Spleen (tissue), 11 donors: Measurements from ENCODE around the gene ZNF678. TPM values are rescaled to one million over a fixed set of nuclear protein-coding genes. Genes with fewer than 3 reads are reported as not detected.

Source experiments
- DNase-seq: peaks from one replicate; pipeline ENCODE4 v3.0.0-alpha.2; 2020
- H3K27ac ChIP-seq, 8 donors: fragments of 200-600 bp; sonication (generic) in 7 of 8; 1 replicate in 4 of 8; 2 replicates in 4 of 8; pipeline versions ENCODE4 v1.5.0 to v1.8.0; 2016 to 2021; ENCODE audit warnings: inconsistent platforms in 4 of 8, mild to moderate bottlenecking in 4 of 8, moderate library complexity in 1 of 8
- H3K27me3 ChIP-seq, 7 donors: fragments of 200-600 bp; sonication (generic) in 6 of 7; replicated peaks in 1 of 7; 1 replicate in 4 of 7; 2 replicates in 3 of 7; pipeline versions ENCODE4 v1.5.0 to v1.8.0; 2016 to 2021; ENCODE audit warnings: inconsistent platforms in 3 of 7, mild to moderate bottlenecking in 1 of 7
- H3K36me3 ChIP-seq, 6 donors: fragments of 200-600 bp; sonication (generic) in 5 of 6; 1 replicate in 4 of 6; 2 replicates in 2 of 6; pipeline versions ENCODE4 v1.5.0 to v1.8.0; 2016 to 2021; ENCODE audit warnings: inconsistent platforms in 2 of 6
- H3K4me1 ChIP-seq, 6 donors: fragments of 200-600 bp; sonication (generic) in 5 of 6; 1 replicate in 3 of 6; 2 replicates in 3 of 6; pipeline versions ENCODE4 v1.5.0 to v1.8.0; 2016 to 2021; ENCODE audit warnings: inconsistent platforms in 3 of 6
- H3K4me3 ChIP-seq, 8 donors: fragments of 200-600 bp; sonication (generic) in 7 of 8; 1 replicate in 4 of 8; 2 replicates in 4 of 8; pipeline versions ENCODE4 v1.5.0 to v1.8.0; 2016 to 2021; ENCODE audit warnings: inconsistent platforms in 4 of 8, mild to moderate bottlenecking in 4 of 8, moderate library complexity in 2 of 8
- H3K9me3 ChIP-seq, 8 donors: fragments of 200-600 bp; sonication (generic) in 7 of 8; 1 replicate in 4 of 8; 2 replicates in 4 of 8; pipeline versions ENCODE4 v1.5.0 to v1.8.0; 2016 to 2021; ENCODE audit warnings: inconsistent platforms in 4 of 8
- POLR2A ChIP-seq, 3 donors: fragments of 450-650 bp; IDR thresholded peaks; one replicate each; pipeline ENCODE4 v1.5.1; 2017; ENCODE audit warnings: antibody characterized with exemption in 3 of 3, mild to moderate bottlenecking in 1 of 3
- POLR2AphosphoS5 ChIP-seq, 3 donors: sonication (generic); formaldehyde crosslinking; IDR thresholded peaks; one replicate each; pipeline ENCODE4 v1.5.1; 2017; ENCODE audit warnings: antibody characterized with exemption in 3 of 3
- WGBS, 5 donors: extraction: QIAGEN DNeasy Blood & Tissue Kit in 3 of 5; methylation state at CpG; one replicate each; pipeline versions ENCODE4 v1.1.5 to v1.1.7; 2013 to 2018; 5-methylcytosine and 5-hydroxymethylcytosine counted together
- intact Hi-C: fragments of 100-400 bp; cut with DNase I; formaldehyde crosslinking; loops from one replicate; pipeline ENCODE4 v1.15.0; 2023; ENCODE audit warnings: low total_unique reads
- polyA plus RNA-seq, 3 donors: library from polyadenylated mRNA; stranded (reverse); fragments of 200-250 nt; gene quantifications; one replicate each; pipeline ENCODE4 v1.2.1, GENCODE V29; 2013
- total RNA-seq, 7 donors: library from RNA; depleted of rRNA in 3 of 7; stranded (reverse); fragments of >200 nt in 3 of 7; fragmentation: NEBNext Ultra II Directional in 4 of 7; extraction: Animal tissue kit (Norgen Biotek cat#: 25700) in 4 of 7; gene quantifications; one replicate each; pipeline versions ENCODE4 v1.1.0 to v1.2.1, GENCODE V29; 2016 to 2021
- TF ChIP-seq, protein P1 (sequence below), 11 experiments: fragments of 200-600 bp in 7 of 11; fragments of 450-650 bp in 4 of 11; sonication (generic) in 4 of 11; IDR thresholded peaks in 8 of 11; conservative IDR thresholded peaks in 3 of 11; 1 replicate in 7 of 11; 2 replicates in 4 of 11; pipeline versions ENCODE4 v1.4.0 to v1.8.0; 2016 to 2021; ENCODE audit warnings: antibody characterized with exemption in 11 of 11, inconsistent platforms in 4 of 11, mild to moderate bottlenecking in 1 of 11
- donor health status: healthy with polysubstance abuse.
- donor health status: DM: no; HTN: no; CAD: no; lungs with moderate emphysema.
- donor health status: DM: no; HTN: no; CAD: no.
- donor health status: Bipolar disorder and iron deficiency.
- donor health status: healthy.
- donor health status: DM: no; HTN: no; CAD: no.
- donor health status: DM: yes; HTN: yes; CAD: no.

ZNF678 gene
- total and polyA plus RNA-seq, 10 donors = 1.5 to 24.5 (median 11.9) TPM

DNA sequence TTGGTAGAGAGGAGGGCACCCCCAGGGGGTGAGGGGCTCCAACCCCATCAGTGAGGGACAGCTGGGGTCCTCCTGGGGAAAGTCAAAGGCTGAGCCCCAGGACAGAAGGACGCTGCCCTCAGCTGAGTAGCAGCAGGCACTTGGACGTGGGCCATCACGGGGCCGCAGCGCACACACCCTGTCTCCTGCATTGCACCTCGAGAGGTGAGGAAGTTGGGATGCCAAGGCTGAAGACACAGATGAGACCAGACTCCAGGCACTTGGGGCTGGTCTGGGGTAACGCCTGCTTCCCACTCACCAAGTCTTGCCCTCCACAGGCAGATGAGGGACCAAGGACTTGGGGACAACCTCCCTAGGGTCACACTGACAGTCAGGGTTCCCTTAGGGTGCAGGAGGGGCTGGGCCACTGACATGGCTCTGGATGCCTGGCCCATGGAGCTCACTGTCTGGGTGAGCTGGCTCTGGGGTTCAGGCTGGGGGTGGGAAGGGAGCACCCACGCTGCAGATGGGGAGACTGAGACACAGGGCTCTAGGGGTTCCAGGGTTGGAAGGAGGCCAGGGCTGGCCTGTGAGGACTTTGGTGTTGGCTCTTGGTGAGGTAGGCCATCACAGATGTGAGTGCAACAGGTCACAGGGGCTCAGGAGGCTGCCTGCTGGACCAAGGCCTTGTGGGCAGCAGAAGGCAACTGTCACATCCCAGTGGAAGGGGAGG is 16.6 kb upstream of the ZNF678 start:
- TF ChIP-seq, protein P1, sequence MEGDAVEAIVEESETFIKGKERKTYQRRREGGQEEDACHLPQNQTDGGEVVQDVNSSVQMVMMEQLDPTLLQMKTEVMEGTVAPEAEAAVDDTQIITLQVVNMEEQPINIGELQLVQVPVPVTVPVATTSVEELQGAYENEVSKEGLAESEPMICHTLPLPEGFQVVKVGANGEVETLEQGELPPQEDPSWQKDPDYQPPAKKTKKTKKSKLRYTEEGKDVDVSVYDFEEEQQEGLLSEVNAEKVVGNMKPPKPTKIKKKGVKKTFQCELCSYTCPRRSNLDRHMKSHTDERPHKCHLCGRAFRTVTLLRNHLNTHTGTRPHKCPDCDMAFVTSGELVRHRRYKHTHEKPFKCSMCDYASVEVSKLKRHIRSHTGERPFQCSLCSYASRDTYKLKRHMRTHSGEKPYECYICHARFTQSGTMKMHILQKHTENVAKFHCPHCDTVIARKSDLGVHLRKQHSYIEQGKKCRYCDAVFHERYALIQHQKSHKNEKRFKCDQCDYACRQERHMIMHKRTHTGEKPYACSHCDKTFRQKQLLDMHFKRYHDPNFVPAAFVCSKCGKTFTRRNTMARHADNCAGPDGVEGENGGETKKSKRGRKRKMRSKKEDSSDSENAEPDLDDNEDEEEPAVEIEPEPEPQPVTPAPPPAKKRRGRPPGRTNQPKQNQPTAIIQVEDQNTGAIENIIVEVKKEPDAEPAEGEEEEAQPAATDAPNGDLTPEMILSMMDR (IDR thresholded peaks at IDR 0.05 in 8 of 11, conservative IDR thresholded peaks at IDR 0.05 in 3 of 11) = no peak
- TF ChIP-seq POLR2A (IDR thresholded peaks at IDR 0.05) = no peak
- no peak for TF ChIP-seq POLR2AphosphoS5 (IDR thresholded peaks at IDR 0.05)
- Histone ChIP-seq H3K4me1 (peaks cover 0 to 17% (median 12%) of the 10 kb centered on the region in 6 donors), H3K27me3 (peaks cover 0 to 5% (median 0%) of the 10 kb centered on the region in 7 donors), H3K27ac (no peak overlapping the region), H3K9me3 (peaks cover 0 to 16% (median 8%) of the 10 kb centered on the region in 8 donors), H3K36me3 (no peaks in the 10 kb centered on the region), H3K4me3 (no peak overlapping the region)
- peak; percentile 74 for DNase-seq
- intact Hi-C loops = loop anchor here (10.0 kb wide), 1 partner anchor 62 kb away; no protein-coding TSS in a partner anchor
- WGBS, 5 donors = 90 to 95% (median 93%) methylated on average over 7 to 8 of the region's 8 CpGs

DNA sequence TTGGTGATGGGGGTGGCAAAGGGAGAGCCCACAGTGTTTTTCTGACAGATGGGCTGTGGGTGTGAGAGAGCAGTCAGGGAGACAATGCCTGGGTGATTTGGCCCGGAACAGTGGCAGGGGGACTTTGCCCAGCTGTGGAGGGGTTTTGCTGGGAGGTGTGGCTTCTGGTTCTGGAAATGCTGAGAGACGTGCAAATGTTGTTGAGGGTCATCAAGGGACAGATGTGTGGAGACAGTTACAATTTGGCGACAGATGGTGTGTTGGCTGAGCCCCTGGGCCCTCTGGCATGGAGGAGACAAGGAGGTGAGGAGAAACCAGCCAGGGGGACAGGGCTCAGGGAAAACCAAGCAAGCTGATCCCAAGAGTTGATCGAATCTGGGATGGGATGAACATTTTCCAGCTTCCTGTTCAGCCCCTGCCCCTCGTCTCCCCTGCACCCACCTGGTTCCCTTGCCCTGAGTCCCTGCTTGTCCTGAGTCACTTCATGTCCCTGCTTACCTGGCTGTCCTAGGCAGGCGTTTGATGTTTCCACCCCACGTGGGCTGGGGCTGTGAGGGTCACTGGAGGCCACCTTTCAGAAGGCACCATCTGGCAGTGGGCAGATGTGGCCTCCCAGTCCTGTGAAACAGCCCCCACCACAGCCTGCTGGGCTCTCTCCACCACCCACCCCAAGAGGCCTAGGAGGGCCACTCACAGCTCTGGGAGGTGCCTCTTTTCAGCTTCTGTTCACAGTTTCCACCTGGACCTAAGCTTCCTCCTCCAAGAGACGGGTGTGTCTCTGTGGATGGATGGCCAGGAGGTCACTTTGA is 15.8 kb upstream of the ZNF678 start:
- Histone ChIP-seq H3K9me3 (peaks cover 2 to 23% (median 16%) of the 10 kb centered on the region in 8 donors), H3K36me3 (no peaks in the 10 kb centered on the region), H3K4me3 (no peak overlapping the region), H3K27ac (no peak overlapping the region), H3K27me3 (no peaks in the 10 kb centered on the region), H3K4me1 (peaks cover 0 to 12% (median 7%) of the 10 kb centered on the region in 6 donors)
- WGBS, 5 donors = 64 to 79% (median 69%) methylated on average over 7 to 8 of the region's 8 CpGs
- intact Hi-C loops = loop anchor here (10.0 kb wide), 1 partner anchor 63 kb away; no protein-coding TSS in a partner anchor
- TF ChIP-seq, protein P1 (IDR thresholded peaks at IDR 0.05 in 8 of 11, conservative IDR thresholded peaks at IDR 0.05 in 3 of 11) = no peak
- TF ChIP-seq POLR2AphosphoS5 (IDR thresholded peaks at IDR 0.05) = no peak
- TF ChIP-seq POLR2A (IDR thresholded peaks at IDR 0.05) = no peak
- DNase-seq = peak; percentile 56

DNA sequence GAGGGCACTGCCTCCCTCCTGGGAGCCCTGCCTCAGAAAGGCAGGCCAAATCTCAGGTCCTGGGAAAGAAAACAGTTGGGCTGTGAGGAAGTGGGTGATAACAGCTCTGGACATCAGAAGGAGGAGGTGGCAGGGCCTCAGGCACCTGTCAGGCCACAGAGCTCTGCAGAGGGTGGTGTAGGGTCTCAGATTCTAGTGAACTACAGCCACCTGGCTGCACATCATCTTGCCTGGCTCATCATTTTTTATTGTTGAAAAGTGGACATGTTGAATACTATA is 15.3 kb upstream of the ZNF678 start:
- Histone ChIP-seq H3K27me3 (no peaks in the 10 kb centered on the region), H3K9me3 (peaks cover 2 to 29% (median 18%) of the 10 kb centered on the region in 8 donors), H3K4me1 (peaks cover 0 to 7% (median 2%) of the 10 kb centered on the region in 6 donors), H3K27ac (no peak overlapping the region), H3K4me3 (no peak overlapping the region), H3K36me3 (no peaks in the 10 kb centered on the region)
- intact Hi-C loops = loop anchor here (10.0 kb wide), 1 partner anchor 63 kb away; no protein-coding TSS in a partner anchor
- TF ChIP-seq POLR2AphosphoS5 (IDR thresholded peaks at IDR 0.05) (no peak), POLR2A (IDR thresholded peaks at IDR 0.05) (no peak)
- TF ChIP-seq, protein P1 (IDR thresholded peaks at IDR 0.05 in 8 of 11, conservative IDR thresholded peaks at IDR 0.05 in 3 of 11) = no peak
- no peak for DNase-seq

DNA sequence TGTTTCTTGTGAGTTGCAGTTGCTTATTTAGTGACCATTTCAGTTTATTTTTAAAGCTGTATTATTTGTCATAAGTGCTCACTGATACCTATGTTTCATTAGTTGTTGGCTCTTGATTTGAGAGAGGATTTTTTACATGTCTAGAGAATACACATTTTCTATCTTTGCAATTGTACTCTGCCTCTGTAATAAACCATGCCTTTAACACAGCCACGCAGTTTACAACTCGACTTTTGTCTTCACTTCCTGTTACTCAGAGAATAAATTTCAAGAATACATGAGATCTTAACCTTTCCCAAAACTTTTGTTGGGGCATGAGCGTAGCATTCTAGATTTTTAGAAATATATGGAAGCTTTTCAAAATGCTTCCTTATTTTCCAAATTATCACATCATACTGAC is 14.9 kb upstream of the ZNF678 start:
- DNase-seq = no peak
- Histone ChIP-seq H3K9me3 (peaks cover 2 to 33% (median 18%) of the 10 kb centered on the region in 8 donors), H3K36me3 (no peaks in the 10 kb centered on the region), H3K4me3 (no peak overlapping the region), H3K27ac (no peak overlapping the region), H3K4me1 (peaks cover 0 to 3% (median 0%) of the 10 kb centered on the region in 6 donors), H3K27me3 (no peaks in the 10 kb centered on the region)
- TF ChIP-seq POLR2AphosphoS5 (IDR thresholded peaks at IDR 0.05) = no peak
- no peak for TF ChIP-seq POLR2A (IDR thresholded peaks at IDR 0.05)
- TF ChIP-seq, protein P1 (IDR thresholded peaks at IDR 0.05 in 8 of 11, conservative IDR thresholded peaks at IDR 0.05 in 3 of 11) = no peak
- intact Hi-C loops = loop anchor here (10.0 kb wide), 1 partner anchor 64 kb away; no protein-coding TSS in a partner anchor
- 50 to 78% (median 55%) methylated on average over 3 of the region's 3 CpGs for WGBS, 5 donors
